ENCODE measurements around the gene STARD3NL.
"Not testable (repeated sequence)": the region's sequence is repeated elsewhere in the genome, so short reads cannot be mapped to it uniquely, and the experiment has no call there.

STARD3NL gene

DNA sequence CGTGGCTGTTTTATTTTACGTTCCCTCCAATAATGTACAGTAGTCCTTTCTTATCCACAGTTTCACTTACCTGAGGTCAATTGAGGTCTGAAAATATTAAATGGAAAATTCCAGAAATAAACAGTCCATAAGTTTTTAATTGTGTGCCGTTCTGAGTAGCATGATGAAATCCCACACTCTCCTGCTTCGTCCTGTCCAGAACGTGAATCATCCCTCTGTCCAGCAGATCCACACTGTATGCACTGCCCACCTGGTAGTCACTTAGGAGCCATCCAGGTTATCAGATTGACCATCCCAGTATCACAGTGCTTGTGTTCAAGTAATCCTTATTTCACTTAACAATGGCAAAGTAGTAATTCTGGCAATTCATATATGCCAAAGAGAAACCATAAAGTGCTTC is 46.3 kb downstream of the STARD3NL start:
- no peak for DNase-seq

DNA sequence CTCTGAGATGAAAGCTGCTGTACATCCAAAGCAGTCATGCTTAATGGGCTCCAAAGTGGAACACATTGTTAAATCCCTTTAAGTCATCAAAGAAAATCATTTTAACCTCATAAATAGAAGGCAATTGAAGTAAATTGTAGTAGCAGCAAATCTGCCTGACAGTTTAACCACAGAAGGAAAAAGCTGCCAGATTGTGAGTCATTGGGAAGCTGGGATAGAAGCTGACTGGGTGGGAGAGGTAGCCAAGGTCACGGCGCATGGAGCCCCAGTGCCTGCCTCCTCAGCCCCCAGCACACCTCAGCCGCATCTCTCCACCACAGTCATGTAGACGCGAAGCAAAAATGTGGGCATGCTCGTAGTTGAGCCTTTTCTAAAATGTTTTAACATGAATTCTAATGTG is 51.3 kb downstream of the STARD3NL start:
- no peak for DNase-seq

DNA sequence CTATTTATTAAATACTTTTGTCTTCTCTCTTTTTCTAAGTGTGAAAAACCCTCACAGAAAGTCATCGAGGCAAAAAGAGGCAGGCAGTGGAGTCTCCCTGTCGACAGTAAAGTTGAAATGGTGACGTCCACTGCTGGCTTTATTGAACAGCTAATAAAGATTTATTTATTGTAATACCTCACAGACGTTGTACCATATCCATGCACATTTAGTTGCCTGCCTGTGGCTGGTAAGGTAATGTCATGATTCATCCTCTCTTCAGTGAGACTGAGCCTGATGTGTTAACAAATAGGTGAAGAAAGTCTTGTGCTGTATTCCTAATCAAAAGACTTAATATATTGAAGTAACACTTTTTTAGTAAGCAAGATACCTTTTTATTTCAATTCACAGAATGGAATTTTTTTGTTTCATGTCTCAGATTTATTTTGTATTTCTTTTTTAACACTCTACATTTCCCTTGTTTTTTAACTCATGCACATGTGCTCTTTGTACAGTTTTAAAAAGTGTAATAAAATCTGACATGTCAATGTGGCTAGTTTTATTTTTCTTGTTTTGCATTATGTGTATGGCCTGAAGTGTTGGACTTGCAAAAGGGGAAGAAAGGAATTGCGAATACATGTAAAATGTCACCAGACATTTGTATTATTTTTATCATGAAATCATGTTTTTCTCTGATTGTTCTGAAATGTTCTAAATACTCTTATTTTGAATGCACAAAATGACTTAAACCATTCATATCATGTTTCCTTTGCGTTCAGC is 52.0 kb downstream of the STARD3NL start:
- DNase-seq: no peak

DNA sequence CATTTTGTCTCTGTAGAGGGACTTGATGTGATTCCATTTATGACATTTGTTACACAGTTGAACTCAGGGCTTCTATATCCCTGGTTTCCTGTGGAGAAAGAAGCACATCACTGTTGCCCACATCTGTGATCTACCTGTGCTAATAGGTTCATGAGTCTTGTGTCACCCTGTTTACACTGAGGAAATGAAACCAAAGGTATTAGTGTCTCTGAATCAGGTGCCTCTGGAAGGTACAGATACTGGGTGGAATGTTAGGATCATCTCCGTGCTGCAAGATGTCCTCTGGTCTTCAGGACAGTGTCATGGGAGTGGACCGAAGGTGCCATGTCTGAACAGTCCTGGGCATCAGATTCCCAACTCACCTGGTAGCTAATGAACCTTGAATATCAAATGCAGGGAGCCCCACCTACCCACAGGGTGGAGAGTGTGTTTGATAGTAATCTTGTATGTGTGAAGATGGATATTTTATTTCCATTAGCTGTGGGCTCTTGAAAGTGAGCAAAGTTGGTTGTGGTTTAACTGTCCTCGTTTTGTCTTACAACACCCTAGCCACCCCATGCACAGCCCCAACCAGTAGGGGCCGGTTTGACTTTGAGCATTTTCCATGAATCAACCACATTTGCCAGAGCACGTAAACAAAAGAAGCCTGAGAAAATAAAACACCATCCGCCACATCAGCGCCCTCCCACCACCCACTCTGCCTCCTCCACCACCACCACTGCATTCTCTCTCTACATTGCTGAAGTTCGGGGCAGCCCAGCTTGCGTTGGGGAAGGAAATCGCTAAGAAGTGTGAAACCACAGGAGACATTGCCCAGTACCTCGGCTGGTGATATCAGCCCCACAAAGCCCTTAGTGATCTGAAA is 54.7 kb downstream of the STARD3NL start:
- DNase-seq: no peak

DNA sequence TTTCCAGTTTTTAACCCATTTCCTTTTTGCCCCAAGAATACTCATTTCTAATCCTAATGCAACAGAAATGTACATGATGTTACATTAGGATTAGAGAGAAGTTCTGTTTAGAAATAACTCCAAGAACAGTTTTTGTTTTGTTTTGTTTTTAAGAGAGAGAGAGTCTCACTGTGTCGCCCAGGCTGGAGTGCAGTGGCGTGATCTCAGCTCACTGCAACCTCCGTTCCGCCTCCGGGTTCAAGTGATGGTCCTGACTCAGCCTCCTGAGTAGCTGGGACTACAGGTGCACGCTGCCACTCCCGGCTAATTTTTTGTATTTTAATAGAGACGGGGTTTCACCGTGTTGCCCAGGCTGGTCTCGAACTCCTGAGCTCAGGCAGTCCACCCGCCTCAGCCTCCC is 56.7 kb downstream of the STARD3NL start:
- not testable (repeated sequence) for DNase-seq

DNA sequence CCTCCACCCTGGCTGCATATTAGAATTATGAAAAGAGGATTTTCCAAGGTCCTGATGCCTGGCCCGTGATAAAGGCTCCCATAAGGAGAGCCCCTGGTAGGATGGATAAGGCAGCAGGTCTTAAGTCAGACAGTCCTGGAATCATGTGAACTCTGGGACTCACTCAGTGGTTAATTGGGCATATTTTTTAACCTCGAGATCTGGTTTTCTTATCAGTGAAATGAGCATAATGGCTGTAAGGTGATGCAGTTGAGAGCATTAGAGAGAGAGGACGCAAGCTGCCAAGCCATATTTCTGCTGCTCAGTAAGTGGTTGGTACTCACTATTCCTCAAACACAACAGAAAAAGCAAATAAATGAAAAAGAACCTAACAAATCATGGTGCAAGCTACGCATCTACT is 57.6 kb downstream of the STARD3NL start:
- no peak for DNase-seq

DNA sequence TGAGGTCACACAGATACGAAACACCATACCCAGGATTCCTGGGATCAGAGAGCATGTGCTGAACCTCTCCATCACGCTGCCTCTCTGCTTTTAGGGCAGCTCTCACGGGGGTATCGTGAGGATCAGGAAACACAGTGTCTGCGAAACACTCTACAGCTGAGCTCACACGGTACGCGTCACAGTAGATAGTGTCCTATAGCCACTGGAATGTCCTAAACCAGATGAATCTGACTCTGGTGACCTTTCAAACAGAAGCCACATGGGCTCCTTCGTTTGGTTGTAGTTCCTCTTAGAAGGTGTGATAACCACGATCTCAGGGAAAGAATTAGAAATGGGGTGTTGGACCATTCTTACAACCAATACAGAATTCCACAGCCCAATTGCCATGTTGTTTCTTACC is 61.1 kb downstream of the STARD3NL start:
- DNase-seq: not testable (repeated sequence)

DNA sequence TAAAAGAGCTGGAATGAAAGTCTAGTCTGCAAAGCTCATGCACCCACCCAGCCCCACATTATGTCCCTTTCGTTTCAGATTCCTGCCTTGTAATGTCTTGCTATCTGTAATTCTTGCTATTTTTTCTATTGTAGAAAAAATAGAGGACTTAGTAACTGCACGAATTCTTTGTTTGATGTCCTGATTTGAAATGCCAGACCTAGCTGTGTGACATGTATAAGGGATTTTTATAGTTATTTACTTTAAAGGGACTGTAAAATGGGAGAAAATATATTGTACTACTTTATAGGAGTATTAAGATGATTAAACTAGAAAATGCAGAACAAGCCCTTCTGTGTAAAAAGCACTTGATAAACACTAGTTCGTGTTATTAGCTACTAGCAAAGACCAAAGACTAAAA is 63.0 kb downstream of the STARD3NL start:
- DNase-seq: no peak

DNA sequence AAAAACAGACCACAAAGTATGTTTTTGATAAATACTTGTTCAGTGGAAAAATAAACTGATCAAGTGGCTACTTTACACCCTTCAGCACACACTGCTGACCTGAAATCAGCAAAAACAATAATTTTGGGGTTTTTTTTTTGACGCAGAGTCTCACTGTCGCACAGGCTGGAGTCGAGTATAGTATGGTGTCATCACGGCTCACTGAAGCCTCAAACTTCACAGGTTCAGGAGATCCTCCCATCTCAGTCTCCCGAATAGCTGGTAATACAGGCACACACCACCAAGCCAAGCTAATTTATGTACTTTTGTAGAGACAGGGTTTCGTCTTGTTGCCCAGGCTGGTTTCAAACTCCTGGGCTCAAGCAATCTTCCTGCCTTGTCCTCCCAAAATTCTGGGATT is 64.8 kb downstream of the STARD3NL start:
- no peak for DNase-seq

DNA sequence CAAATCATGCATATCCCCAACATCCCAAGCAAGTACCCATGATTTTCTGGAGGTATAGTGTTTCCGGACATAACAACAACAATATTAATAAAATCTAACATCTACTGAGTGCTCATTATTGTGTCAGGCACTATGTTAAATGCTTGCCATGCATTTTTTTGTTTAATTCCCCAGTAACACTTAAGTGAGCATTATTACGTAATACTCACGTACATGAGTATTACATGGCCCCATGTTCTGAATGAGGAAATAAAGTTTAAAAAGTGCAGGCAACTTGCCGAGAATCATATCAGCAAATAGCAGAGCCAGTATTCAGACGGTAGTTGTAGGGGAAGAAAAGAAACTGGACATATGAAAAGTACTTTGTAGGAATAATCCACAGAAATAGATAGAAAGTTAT is 65.3 kb downstream of the STARD3NL start:
- not testable (repeated sequence) for DNase-seq

DNA sequence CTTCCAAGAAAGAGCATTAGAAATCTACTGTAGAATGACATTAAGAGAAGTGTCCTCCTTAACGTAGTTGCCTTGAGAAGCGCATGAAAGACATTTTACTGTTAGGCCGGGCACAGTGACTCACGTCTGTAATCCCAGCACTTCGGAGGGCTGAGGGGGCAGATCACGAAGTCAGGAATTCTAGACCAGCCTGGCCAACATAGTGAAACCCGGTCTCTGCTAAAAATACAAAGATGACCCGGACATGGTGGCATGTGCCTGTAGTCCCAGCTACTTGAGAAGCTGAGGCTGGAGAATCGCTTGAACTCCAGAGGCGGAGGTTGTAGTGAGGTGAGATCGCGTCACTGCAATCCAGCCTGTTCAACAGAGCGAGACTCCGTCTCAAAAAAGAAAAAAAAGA is 66.5 kb downstream of the STARD3NL start:
- DNase-seq: no peak

DNA sequence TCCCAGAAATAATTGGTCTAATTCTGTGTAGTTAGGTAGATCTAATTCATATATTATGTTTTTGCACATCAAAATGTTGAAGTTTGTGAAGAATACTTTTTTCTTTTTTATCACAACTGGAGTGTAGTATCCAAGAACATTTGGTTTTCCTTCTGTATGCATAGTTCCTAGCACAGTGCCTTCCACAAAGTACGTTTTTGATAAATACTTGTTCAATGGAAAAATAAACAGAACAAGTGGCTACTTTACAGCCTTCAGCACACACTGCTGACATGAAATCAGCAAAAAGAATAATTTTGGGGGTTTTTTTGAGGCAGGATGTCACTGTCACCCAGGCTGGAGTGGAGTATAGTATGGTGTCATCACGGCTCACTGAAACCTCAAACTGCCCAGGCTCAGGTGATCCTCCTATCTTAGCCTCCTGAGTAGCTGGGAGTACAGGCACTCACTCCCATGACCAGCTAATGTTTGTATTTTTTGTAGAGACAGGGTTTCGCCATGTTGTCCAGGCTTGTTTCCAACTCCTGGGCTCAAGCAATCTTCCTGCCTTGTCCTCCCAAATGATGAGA is 67.4 kb downstream of the STARD3NL start:
- DNase-seq: no peak

DNA sequence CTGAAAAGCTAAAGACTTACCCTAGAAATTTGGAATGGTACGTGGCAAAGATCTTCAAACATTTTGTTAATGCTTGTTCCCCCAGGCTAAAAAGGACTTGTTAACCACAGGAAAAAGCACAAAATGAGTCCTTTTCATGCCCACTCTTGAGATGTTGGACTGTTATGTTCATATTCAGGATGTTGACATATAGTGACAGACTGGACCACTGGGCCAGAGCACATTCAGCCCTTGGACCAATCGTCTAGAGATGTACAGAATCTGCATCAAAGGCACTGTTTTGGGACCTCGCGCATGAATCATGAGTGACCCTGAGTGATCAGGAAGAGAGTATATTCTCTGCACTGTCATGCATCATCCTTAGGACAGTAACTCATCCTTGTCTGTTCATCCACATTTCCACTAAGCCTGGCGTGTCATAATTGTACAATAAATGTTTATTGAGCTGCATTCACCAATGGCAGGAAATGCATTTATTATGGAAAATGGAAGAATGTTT is 70.1 kb downstream of the STARD3NL start:
- DNase-seq: no peak

DNA sequence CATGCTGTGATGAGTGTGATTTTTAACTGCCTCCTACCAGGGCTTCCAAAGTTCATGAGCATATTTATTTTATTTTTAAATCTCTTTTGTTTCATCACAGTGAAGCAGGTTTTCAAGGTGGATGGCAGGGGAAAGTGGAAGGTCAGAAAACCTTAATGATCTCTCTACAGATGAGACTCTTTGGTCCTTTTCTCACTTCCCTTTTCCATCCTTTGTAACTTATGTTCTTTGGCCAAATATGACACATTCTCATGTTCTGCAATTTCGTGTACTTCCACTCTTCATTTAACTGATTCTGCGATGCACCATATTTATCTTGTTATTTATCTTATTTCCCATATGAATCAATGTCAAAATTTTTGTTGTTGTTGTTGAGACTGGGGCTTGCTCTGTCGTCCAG is 71.8 kb downstream of the STARD3NL start:
- not testable (repeated sequence) for DNase-seq

DNA sequence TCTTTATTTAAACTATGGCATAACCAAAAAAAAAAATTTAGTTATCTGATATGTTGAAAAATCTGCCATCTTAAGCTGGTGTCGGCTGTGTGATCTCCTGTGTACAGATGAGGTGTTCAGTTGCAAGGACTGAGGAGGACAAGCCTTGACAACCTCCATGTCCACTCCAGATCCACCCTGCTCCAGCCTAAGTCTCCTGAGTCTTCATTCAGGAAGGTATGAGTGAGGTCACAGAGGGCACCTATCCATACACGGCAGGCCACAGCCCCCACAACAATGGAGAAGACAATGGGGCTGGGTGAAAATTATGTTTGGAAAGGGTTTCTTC is 79.3 kb downstream of the STARD3NL start:
- DNase-seq: no peak

DNA sequence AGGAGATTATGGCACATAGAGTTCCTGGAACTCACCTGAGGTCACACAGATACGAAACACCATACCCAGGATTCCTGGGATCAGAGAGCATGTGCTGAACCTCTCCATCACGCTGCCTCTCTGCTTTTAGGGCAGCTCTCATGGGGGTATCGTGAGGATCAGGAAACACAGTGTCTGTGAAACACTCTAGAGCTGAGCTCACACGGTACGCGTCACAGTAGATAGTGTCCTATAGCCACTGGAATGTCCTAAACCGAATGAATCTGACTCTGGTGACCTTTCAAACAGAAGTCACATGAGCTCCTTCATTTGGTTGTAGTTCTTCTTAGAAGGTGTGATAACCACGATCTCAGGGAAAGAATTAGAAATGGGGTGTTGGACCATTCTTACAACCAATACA is 81.1 kb downstream of the STARD3NL start:
- not testable (repeated sequence) for DNase-seq

DNA sequence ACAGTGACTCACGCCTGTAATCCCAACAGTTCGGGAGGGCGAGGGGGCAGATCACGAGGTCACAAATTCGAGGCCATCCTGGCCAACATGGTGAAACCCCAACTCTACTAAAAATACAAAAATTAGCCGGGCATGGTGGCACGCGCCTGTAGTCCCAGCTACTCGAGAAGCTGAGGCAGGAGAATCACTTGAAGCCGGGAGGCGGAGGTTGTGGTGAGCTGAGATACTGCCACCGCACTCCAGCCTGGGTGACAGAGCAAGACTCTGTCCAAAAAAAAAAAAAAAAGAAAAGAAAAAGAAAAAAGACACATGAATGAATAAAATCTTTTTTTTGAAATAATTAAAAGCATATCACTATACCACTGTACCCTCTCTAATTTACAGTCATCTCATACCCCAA is 83.6 kb downstream of the STARD3NL start:
- not testable (repeated sequence) for DNase-seq

DNA sequence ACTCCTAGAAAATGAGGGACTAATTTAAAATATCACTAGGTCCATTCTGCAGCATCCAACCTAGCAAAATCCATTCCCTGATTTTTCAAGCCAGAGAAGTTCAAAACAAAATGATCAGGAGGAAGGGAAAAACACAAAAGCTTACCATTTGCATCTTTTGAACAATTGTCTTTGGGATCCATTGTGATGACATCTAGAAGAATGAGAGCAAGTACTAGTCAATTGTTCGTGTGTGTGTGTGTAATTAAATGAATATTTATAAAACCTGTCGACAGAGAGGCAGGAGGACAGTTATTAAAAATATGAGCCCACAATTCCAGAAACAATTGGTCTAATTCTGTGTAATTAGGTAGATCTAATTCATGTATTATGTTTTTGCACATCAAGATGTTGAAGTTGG is 84.0 kb downstream of the STARD3NL start:
- DNase-seq: not testable (repeated sequence)

DNA sequence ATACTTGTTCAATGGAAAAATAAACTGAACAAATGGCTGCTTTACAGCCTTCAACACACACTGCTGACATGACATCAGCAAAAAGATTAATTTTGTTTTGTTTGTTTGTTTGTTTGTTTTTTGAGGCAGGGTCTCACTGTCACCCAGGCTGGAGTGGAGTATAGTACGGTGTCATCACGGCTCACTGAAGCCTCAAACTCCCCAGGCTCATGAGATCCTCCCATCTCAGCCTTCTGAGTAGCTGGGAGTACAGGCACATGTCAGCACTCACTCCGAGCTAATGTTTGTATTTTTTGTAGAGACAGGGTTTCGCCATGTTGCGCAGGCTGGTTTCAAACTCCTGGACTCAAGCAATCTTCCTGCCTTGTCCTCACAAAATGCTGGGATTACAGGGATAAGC is 84.5 kb downstream of the STARD3NL start:
- no peak for DNase-seq

DNA sequence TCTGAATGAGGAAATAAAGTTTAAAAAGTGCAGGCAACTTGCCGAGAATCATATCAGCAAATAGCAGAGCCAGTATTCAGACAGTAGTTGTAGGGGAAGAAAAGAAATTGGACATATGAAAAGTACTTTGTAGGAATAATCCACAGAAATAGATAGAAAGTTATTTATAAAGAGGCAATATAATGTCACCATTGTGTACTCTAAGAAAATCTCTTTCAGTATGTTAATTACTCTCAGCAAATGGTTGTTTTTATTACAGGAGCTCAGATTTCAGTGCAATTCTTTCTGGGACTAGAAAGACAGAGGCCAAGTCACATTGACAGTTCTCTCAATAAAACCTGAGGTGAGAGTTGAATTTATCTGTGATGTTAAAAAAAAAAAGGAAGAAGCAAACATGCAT is 85.2 kb downstream of the STARD3NL start:
- DNase-seq: not testable (repeated sequence)

DNA sequence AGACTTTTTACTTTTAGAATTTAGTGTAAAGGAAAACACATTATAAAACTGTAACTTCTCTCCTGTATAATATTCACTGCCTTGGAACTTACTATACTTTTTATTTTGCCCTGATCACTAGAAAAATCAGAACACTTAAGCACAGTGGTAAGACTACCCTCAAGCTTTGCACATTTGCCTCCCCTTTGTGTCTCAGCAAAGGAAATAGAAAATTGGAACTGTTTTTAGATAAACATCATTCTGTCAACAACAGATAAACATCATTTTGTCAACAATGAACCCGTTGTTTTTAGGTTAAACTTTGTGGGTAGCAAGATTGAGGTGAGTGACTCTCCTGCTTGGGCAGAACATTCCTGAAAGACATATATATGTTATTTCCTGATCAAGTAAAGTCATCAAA is 86.6 kb downstream of the STARD3NL start:
- DNase-seq: not testable (repeated sequence)

DNA sequence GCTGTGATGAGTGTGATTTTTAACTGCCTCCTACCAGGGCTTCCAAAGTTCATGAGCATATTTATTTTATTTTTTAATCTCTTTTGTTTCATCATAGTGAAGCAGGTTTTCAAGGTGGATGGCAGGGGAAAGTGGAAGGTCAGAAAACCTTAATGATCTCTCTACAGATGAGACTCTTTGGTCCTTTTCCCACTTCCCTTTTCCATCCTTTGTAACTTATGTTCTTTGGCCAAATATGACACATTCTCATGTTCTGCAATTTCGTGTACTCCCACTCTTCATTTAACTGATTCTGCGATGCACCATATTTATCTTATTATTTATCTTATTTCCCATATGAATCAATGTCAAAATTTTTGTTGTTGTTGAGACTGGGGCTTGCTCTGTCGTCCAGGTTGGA is 87.9 kb downstream of the STARD3NL start:
- not testable (repeated sequence) for DNase-seq

DNA sequence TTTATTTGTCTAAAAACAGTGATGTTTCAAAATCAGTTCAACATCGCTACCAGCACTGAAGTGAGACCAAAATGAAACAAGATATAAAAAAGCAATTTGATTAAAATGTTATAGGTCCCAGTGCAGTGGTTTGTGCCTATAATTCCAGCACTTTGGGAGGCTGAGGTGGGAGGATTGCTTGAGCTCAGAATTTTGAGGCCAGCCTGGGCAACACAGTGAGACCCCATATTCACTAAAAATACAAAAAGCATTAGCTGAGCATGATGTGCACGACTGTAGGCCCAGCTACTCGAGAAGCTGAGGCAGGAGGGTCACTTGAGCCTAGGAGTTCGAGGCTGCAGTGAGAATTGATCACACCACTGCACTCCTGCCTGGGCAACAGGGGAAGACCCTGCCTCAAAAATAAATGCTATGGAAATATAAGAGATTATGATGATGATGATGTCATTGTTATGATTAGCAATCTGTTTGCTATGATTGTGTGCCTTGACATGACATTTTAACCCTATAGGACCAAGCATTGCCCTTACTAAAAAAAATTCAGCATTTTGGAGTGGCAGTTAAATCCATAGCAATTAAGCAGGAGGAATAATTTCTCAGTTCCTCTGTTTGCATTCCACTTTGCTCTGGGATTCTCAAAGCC is 91.8 kb downstream of the STARD3NL start:
- not testable (repeated sequence) for DNase-seq

Data from right hindlimb (tissue), 1 donor.